Endothelial cell (in vitro differentiated cells): Measurements from ENCODE around the gene HOXC10. TPM values are rescaled to one million over a fixed set of nuclear protein-coding genes. Genes with fewer than 3 reads are reported as not detected.

Experiments used
- DNase-seq: peaks from one replicate; pipeline ENCODE4 v3.0.0; 2021; ENCODE audit warnings: low spot score
- H3K27ac Mint-ChIP-seq: one replicate; pipeline ENCODE4 v1.8.0; 2021; ENCODE audit warnings: mixed read lengths, inconsistent platforms; ENCODE audit not compliant: unreplicated experiment
- H3K27me3 Mint-ChIP-seq: one replicate; pipeline ENCODE4 v1.8.0; 2021; ENCODE audit warnings: mild to moderate bottlenecking, moderate library complexity, mixed read lengths, inconsistent platforms; ENCODE audit not compliant: unreplicated experiment
- H3K36me3 Mint-ChIP-seq: one replicate; pipeline ENCODE4 v1.8.0; 2021; ENCODE audit warnings: mild to moderate bottlenecking, low read depth, mixed read lengths, inconsistent platforms; ENCODE audit not compliant: unreplicated experiment
- H3K4me1 Mint-ChIP-seq: one replicate; pipeline ENCODE4 v1.8.0; 2021; ENCODE audit warnings: mild to moderate bottlenecking, mixed read lengths, inconsistent platforms; ENCODE audit not compliant: unreplicated experiment
- H3K4me3 Mint-ChIP-seq: one replicate; pipeline ENCODE4 v1.8.0; 2021; ENCODE audit warnings: mild to moderate bottlenecking, mixed read lengths, inconsistent platforms; ENCODE audit not compliant: unreplicated experiment
- H3K9me3 Mint-ChIP-seq: one replicate; pipeline ENCODE4 v1.8.0; 2021; ENCODE audit warnings: mixed read lengths, inconsistent platforms; ENCODE audit not compliant: unreplicated experiment
- total RNA-seq: library from RNA; stranded (reverse); fragmentation: NEBNext Ultra II Directional; extraction: Animal tissue kit (Norgen Biotek cat#: 25700); gene quantifications from one replicate; pipeline ENCODE4 v1.2.1, GENCODE V29; 2021; ENCODE audit not compliant: unreplicated experiment
- TF ChIP-seq, protein P1 (sequence below): fragments of 200-600 bp; sonication (generic); IDR thresholded peaks from one replicate; pipeline ENCODE4 v1.5.0; 2021; ENCODE audit warnings: antibody characterized with exemption; ENCODE audit not compliant: unreplicated experiment

The HOXC10 gene
- total RNA-seq, 1 donor from 2014 or later = 1.9 TPM

DNA sequence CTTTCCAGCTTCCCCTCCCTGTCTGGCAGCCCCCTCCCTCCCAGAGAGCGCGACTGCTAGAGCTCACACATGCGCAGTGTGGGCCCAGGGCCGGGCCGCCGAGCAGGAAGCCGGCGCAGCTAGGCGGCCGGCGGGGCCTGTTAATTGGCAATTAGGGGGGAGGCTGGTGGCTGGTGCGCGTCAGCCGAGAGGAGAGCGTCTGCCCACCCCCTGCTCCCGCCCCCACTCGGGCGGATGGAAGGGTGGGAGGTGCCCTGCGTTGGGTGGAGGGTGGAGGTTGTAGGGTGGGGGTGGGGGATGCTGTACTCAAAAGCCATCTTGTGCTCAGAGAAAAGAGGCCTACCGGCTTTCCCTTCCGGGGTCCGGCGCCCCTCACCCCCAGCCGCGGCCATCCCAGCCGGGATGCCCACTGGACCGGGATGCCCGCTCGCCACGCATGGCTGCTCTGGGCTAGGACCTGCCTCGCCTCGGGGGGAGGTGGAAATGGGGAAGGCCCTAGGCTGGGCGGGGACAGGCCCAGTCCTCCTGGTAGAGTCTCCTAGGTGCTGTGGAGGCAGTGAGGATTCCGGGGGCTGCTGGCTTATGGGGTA, 33.0 kb downstream of the HOXC10 start:
- no peaks in the 10 kb centered on the region for H3K36me3 Mint-ChIP-seq
- H3K4me3 Mint-ChIP-seq = no peak overlapping the region
- H3K27me3 Mint-ChIP-seq = peaks cover 43% of the 10 kb centered on the region
- no peaks in the 10 kb centered on the region for H3K9me3 Mint-ChIP-seq
- H3K27ac Mint-ChIP-seq = no peak overlapping the region
- DNase-seq = peak; percentile 66
- peaks cover 19% of the 10 kb centered on the region for H3K4me1 Mint-ChIP-seq
- TF ChIP-seq, protein P1, sequence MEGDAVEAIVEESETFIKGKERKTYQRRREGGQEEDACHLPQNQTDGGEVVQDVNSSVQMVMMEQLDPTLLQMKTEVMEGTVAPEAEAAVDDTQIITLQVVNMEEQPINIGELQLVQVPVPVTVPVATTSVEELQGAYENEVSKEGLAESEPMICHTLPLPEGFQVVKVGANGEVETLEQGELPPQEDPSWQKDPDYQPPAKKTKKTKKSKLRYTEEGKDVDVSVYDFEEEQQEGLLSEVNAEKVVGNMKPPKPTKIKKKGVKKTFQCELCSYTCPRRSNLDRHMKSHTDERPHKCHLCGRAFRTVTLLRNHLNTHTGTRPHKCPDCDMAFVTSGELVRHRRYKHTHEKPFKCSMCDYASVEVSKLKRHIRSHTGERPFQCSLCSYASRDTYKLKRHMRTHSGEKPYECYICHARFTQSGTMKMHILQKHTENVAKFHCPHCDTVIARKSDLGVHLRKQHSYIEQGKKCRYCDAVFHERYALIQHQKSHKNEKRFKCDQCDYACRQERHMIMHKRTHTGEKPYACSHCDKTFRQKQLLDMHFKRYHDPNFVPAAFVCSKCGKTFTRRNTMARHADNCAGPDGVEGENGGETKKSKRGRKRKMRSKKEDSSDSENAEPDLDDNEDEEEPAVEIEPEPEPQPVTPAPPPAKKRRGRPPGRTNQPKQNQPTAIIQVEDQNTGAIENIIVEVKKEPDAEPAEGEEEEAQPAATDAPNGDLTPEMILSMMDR = no peak

DNA sequence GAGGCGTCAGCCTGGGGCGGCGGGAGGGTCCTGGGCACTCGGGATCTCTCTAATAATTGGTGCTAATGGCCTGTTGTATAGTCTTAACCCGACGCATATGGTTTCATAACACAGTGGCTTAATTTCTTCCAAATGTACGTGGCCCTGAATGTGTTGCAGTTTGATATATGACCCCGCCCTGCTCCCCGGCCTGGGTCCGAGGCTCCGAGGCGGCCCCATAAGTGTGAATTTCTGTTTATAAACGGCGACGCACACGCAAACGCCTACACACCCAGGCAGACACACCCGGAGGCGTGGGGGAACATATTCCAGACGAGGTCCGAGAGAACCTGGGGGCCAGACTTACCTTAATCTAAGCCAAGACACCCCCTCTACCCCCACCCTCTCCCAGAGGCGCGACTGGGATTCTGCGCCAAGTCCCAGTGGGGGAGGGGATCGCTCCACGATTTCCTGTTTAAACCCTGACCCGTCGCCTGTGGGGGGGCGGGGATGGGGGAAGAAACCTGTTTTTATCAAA, 33.6 kb downstream of the HOXC10 start:
- H3K27ac Mint-ChIP-seq = no peak overlapping the region
- no peak for DNase-seq
- TF ChIP-seq, protein P1 = no peak
- H3K27me3 Mint-ChIP-seq = peaks cover 38% of the 10 kb centered on the region
- H3K36me3 Mint-ChIP-seq = no peaks in the 10 kb centered on the region
- H3K4me3 Mint-ChIP-seq = no peak overlapping the region
- H3K9me3 Mint-ChIP-seq = no peaks in the 10 kb centered on the region
- peaks cover 14% of the 10 kb centered on the region for H3K4me1 Mint-ChIP-seq

DNA sequence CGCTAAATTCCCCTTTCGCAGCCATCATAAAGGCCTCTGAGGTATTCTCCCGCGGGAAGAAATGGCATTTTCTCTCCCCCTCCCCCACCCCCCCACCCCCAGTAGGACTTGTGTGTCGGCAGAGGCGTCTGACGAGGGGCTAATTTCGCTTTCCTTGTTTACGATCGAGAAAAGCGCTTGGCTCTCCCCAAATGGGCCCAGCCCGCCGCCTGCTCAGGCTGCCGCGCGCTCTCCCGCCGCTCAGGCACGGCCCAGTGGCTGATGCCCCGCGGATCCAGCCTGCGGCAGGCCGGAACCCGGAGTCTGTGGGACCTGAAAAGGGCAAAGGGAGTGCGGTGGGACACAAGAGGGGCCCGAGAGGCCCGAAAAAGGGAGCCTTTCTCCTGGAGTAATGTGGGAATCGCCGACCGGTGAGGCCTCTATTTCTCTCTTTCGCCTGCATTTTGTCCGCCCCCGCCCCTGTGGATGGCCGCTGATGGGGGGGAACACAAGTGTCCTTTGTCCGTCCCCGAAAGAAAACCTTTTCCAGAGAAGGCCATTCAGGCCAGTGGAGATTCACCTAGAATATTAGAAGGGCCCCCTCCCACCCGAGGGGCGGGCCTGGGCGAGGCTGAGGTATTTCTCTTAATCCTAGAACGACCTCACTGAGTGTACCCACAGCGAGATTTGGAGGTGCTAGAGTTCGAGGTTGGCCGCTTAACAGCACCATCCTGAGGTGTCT, 34.3 kb downstream of the HOXC10 start:
- Mint-ChIP-seq H3K36me3 (no peaks in the 10 kb centered on the region), H3K4me1 (peaks cover 14% of the 10 kb centered on the region), H3K27me3 (peaks cover 40% of the 10 kb centered on the region), H3K9me3 (no peaks in the 10 kb centered on the region), H3K27ac (no peak overlapping the region), H3K4me3 (no peak overlapping the region)
- TF ChIP-seq, protein P1 = no peak
- DNase-seq = no peak

DNA sequence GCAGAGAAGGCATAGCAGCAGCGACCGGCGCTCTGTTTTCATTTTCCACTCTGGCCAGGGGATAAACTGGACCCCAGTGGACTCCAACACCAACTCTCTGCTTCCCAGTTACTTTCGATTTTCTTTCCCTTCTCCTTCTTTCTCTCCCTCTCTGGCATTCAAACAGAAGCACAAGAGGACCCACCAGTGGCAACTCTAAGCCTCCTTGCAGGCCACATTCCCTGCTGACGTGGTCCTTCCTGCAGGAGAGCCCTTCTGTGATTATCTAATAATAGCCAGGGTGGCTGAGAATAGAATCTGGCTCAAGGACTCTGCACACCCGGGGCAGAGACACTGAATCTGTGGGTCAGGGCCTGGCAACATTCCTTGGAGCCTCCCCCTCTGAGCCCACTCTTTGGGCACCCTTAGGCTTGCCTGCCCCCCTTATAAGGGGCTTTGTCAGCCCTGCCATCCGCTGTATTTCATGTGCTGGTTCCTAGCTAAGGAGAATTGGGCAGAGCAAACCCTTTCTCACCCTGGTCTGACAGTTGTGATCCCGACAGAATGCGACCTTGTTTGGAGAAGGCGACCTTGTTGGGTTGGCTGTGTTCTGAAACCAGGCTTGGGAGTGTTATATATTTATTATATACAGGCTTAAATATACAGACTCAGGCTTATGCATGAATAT, 35.1 kb downstream of the HOXC10 start:
- Mint-ChIP-seq H3K4me1 (peaks cover 14% of the 10 kb centered on the region), H3K4me3 (no peak overlapping the region), H3K36me3 (no peaks in the 10 kb centered on the region), H3K9me3 (no peaks in the 10 kb centered on the region), H3K27ac (no peak overlapping the region), H3K27me3 (peaks cover 38% of the 10 kb centered on the region)
- DNase-seq = no peak
- TF ChIP-seq, protein P1 = no peak
